Caco-2 (cell line): ENCODE measurements around the gene GPANK1. TPM values are rescaled to one million over a fixed set of nuclear protein-coding genes. Genes with fewer than 3 reads are reported as not detected.

Experiments
- BruUV-seq: library from RNA; stranded (reverse); fragments of 400-500 nt; replicated peaks from 2 replicates; lab custom pipeline; 2021; lab: Mats Ljungman, UMichigan
- CTCF ChIA-PET: fragments of 300-600 bp; sonication (Branson Sonifier 250); formaldehyde crosslinking; loops from one replicate; lab custom pipeline; 2022; ENCODE audit warnings: antibody characterized with exemption; lab: Charles Lee
- POLR2A ChIA-PET: fragments of 300-600 bp; sonication (Branson Sonifier 250); formaldehyde crosslinking; loops from one replicate; lab custom pipeline; 2022; ENCODE audit warnings: antibody characterized with exemption; lab: Charles Lee
- DNase-seq, 2 experiments: peaks; one replicate each; pipeline versions ENCODE4 v3.0.0 to v3.0.0-alpha.2; 2020 to 2022
- H3K27me3 ChIP-seq: replicated peaks from 2 replicates; pipeline ENCODE4 v1.6.0; 2011; ENCODE audit warnings: low read length; ENCODE audit not compliant: control insufficient read depth, insufficient read depth
- H3K36me3 ChIP-seq: 2 replicates; pipeline ENCODE4 v1.5.1; 2011; ENCODE audit warnings: low read length; ENCODE audit not compliant: control insufficient read depth, insufficient read depth
- H3K4me1 ChIP-seq: fragments of 250-450 bp; sonication (Bioruptor Pico); 2 replicates; pipeline ENCODE4 v1.5.1; 2020; ENCODE audit warnings: mild to moderate bottlenecking
- H3K4me3 ChIP-seq: 2 replicates; pipeline ENCODE4 v1.5.1; 2011; ENCODE audit warnings: low read depth, mild to moderate bottlenecking, control low read depth, low read length
- H3K9me3 ChIP-seq: fragments of 250-450 bp; sonication (Bioruptor Pico); 2 replicates; pipeline ENCODE4 v1.5.1; 2020; ENCODE audit warnings: mild to moderate bottlenecking, moderate library complexity
- H3K27ac Mint-ChIP-seq: one replicate; pipeline ENCODE4 v1.8.0; 2022; ENCODE audit warnings: mixed read lengths; ENCODE audit not compliant: unreplicated experiment
- H3K27me3 Mint-ChIP-seq: one replicate; pipeline ENCODE4 v1.8.0; 2022; ENCODE audit warnings: mixed read lengths; ENCODE audit not compliant: insufficient read depth, unreplicated experiment
- H3K36me3 Mint-ChIP-seq: one replicate; pipeline ENCODE4 v1.8.0; 2022; ENCODE audit warnings: mild to moderate bottlenecking, mixed read lengths; ENCODE audit not compliant: insufficient read depth, unreplicated experiment
- H3K4me1 Mint-ChIP-seq: one replicate; pipeline ENCODE4 v1.8.0; 2022; ENCODE audit warnings: low read depth, mixed read lengths; ENCODE audit not compliant: unreplicated experiment
- H3K4me3 Mint-ChIP-seq: one replicate; pipeline ENCODE4 v1.8.0; 2022; ENCODE audit warnings: mild to moderate bottlenecking, moderate library complexity, mixed read lengths; ENCODE audit not compliant: unreplicated experiment
- H3K9me3 Mint-ChIP-seq: one replicate; pipeline ENCODE4 v1.8.0; 2022; ENCODE audit warnings: mixed read lengths; ENCODE audit not compliant: unreplicated experiment
- intact Hi-C: fragments of 100-400 bp; cut with micrococcal nuclease; formaldehyde crosslinking; loops from one replicate; pipeline ENCODE4 v1.10.0; 2022; ENCODE audit not compliant: unreplicated experiment
- microRNA-seq: library from miRNA; unstranded; fragments of <30 nt; microRNA quantifications from one replicate; pipeline ENCODE4 v1.2.0, GENCODE V29; 2022
- total RNA-seq: library from RNA; stranded (reverse); gene quantifications from 2 replicates; pipeline ENCODE4 v1.2.3, GENCODE V29; 2022
- TF ChIP-seq, protein P1 (sequence below), 2 experiments: fragments of 200-600 bp in 1 of 2; IDR thresholded peaks; 1 replicate in 1 of 2; 2 replicates in 1 of 2; pipeline versions ENCODE4 v1.5.1 to v1.8.0; 2011 to 2022; ENCODE audit warnings: antibody characterized with exemption in 1 of 2, control low read depth in 1 of 2, inconsistent platforms in 1 of 2, low read depth in 1 of 2, low read length in 1 of 2, mild to moderate bottlenecking in 1 of 2, moderate library complexity in 1 of 2; ENCODE audit not compliant: insufficient read depth in 1 of 2, severe bottlenecking in 1 of 2, unreplicated experiment in 1 of 2

GPANK1 gene
- total RNA-seq, 1 experiment from 2014 or later: 20.3 TPM

DNA sequence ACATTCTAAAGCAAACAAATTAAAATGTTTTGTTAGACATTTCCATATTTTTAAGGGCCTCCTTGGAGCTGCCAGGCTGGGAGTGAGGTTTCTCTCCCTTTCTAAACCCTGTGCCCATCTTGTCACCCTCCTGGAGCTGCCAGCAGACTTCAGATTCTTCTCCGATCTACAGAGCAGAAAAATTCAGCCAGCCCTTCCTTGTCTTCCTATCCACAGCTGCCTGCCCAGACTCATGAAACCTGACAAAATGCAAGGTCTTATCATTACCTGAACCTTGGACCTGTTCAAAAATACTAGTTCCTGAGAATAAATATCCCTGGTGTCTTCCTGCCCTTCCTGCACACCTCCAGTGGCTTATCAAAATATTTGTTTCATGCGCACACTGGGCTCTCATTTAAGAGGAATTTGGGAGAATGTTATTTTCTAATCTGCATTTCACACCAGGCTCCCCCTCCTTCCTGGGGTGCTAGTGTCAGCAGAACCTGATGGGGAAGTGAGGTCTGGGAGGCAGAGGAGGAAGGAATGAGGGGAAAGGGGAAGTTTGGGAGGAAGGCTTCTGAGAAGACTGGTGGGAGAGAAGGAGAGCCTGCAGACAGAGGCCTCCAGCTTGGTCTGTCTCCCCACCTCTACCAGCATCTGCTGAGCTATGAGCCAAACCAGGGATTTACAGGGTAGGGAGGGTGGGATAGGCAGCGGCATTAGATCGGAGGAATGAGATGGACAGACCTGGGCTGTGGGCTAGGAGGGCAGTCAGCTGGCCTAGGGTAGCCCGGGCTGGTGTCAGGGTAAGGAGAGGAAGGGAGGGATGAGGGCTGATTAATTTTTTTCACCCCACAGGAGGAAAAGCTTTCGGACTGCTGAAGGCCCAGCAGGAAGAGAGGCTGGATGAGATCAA, 49.9 kb downstream of the GPANK1 start, which contains the start of gene AIF1:
Gene AIF1, plus strand, starts transcription at position 551 of the 895 bp plus-strand sequence. Its CDS starts 96 bp downstream, at position 647.
- intact Hi-C loops: no loop called here
- peak within 1 kb of the TSS; percentile 68 for H3K4me3 Mint-ChIP-seq
- Histone ChIP-seq H3K36me3 (no peaks in the 10 kb centered on the region), H3K27me3 (no peaks in the 10 kb centered on the region), H3K4me1 (peaks cover 29% of the 10 kb centered on the region), H3K9me3 (no peaks in the 10 kb centered on the region), H3K4me3 (0 out of 2 replicates have a peak within 1 kb of the TSS, but pooled peaks have one; percentile 6)
- H3K27ac Mint-ChIP-seq: peak within 1 kb of the TSS; percentile 91
- TF ChIP-seq, protein P1, sequence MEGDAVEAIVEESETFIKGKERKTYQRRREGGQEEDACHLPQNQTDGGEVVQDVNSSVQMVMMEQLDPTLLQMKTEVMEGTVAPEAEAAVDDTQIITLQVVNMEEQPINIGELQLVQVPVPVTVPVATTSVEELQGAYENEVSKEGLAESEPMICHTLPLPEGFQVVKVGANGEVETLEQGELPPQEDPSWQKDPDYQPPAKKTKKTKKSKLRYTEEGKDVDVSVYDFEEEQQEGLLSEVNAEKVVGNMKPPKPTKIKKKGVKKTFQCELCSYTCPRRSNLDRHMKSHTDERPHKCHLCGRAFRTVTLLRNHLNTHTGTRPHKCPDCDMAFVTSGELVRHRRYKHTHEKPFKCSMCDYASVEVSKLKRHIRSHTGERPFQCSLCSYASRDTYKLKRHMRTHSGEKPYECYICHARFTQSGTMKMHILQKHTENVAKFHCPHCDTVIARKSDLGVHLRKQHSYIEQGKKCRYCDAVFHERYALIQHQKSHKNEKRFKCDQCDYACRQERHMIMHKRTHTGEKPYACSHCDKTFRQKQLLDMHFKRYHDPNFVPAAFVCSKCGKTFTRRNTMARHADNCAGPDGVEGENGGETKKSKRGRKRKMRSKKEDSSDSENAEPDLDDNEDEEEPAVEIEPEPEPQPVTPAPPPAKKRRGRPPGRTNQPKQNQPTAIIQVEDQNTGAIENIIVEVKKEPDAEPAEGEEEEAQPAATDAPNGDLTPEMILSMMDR (IDR thresholded peaks at IDR 0.05; ENCODE audit: insufficient read depth in 1 of 2, low read depth in 1 of 2, low read length in 1 of 2, severe bottlenecking in 1 of 2, unreplicated experiment in 1 of 2): no peak
- no peaks in the 10 kb centered on the region for H3K9me3 Mint-ChIP-seq
- ChIA-PET POLR2A (no interaction called here), CTCF (interaction anchor here (0.9 kb wide), 1 partner anchor 672 kb away, joined by 6 read pairs; no protein-coding TSS in a partner anchor)
- H3K27me3 Mint-ChIP-seq: no peaks in the 10 kb centered on the region
- H3K4me1 Mint-ChIP-seq: peaks cover 19% of the 10 kb centered on the region
- no TSS peak for BruUV-seq
- DNase-seq: peak; percentile 47 to 56
- peaks cover 8% of the 10 kb centered on the region for H3K36me3 Mint-ChIP-seq

DNA sequence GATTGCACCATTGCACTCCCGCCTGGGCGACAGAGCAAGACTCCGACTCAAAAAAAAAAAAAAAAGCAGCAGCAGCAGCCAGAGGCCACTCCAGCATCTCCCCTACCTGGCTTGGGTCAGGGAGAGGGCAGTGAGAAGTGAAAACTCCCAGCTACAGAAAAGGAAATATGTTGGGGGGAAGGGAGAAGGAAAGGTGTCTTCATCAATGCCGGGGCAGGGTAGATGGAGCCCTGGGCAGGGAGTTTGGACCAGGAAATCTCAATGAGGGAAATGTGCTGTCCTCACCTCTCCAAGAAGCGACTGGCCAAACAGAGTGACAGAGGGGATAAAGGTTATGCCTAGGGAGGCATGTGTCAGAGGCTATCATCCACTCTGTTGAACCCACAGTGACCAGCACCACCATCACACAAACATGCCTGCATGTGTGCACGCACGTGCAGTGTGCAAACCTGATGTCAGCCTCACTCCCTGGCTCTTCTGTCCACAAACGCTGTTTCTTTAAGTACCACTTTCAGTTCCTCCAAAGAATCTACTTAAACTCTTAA, 50.6 kb downstream of the GPANK1 start:
- CTCF ChIA-PET: no interaction called here
- TF ChIP-seq, protein P1 (IDR thresholded peaks at IDR 0.05; ENCODE audit: insufficient read depth in 1 of 2, low read depth in 1 of 2, low read length in 1 of 2, severe bottlenecking in 1 of 2, unreplicated experiment in 1 of 2): no peak
- Histone ChIP-seq H3K9me3 (no peaks in the 10 kb centered on the region), H3K27me3 (no peaks in the 10 kb centered on the region), H3K36me3 (no peaks in the 10 kb centered on the region), H3K4me3 (0 out of 2 replicates have a peak overlapping the region, but pooled peaks have one; percentile 6), H3K4me1 (peaks cover 29% of the 10 kb centered on the region)
- Mint-ChIP-seq H3K36me3 (peaks cover 6% of the 10 kb centered on the region), H3K27ac (peak overlapping the region; percentile 91), H3K4me1 (peaks cover 19% of the 10 kb centered on the region), H3K27me3 (no peaks in the 10 kb centered on the region), H3K9me3 (no peaks in the 10 kb centered on the region), H3K4me3 (peak overlapping the region; percentile 68)
- POLR2A ChIA-PET: interaction anchor here (0.5 kb wide), 1 partner anchor 10 kb away, joined by 3 read pairs; no protein-coding TSS in a partner anchor
- no peak for DNase-seq
- BruUV-seq: no TSS peak
- intact Hi-C loops: no loop called here

Small RNA genes lying within 50 kb of the gene (microRNA-seq; reads per million reads assigned to microRNA genes)
- 0.93 reads per million for gene MIR4646
- 0.74 reads per million for gene MIR6832

Other genes starting within 250 kb of the GPANK1 start
- gene MICB, start 166.9 kb downstream of the GPANK1 start, total RNA-seq: 6.4 and 7.5 TPM in 2 replicates
- gene MCCD1, start 136.0 kb downstream of the GPANK1 start, total RNA-seq: not detected in 2 replicates
- gene DDX39B, start 123.0 kb downstream of the GPANK1 start, total RNA-seq: 416 and 423 TPM in 2 replicates
- gene ATP6V1G2, start 118.4 kb downstream of the GPANK1 start, total RNA-seq: 0.26 and 0.43 TPM in 2 replicates
- 14.7 and 17.4 TPM in 2 replicates for gene NFKBIL1, start 117.4 kb downstream of the GPANK1 start, total RNA-seq
- gene LTA, start 92.7 kb downstream of the GPANK1 start, total RNA-seq: not detected in 2 replicates
- not detected in 2 replicates for gene TNF, start 89.4 kb downstream of the GPANK1 start, total RNA-seq
- gene LTB, start 82.6 kb downstream of the GPANK1 start, total RNA-seq: not detected in 2 replicates
- not detected in 2 replicates for gene LST1, start 78.7 kb downstream of the GPANK1 start, total RNA-seq
- not detected in 2 replicates for gene NCR3, start 72.0 kb downstream of the GPANK1 start, total RNA-seq
- gene AIF1, start 49.8 kb downstream of the GPANK1 start, total RNA-seq: 2.2 and 2.7 TPM in 2 replicates
- gene PRRC2A, start 44.3 kb downstream of the GPANK1 start, total RNA-seq: 213 and 222 TPM in 2 replicates
- 354 and 376 TPM in 2 replicates for gene BAG6, start 12.3 kb downstream of the GPANK1 start, total RNA-seq
- gene APOM, start 9.1 kb downstream of the GPANK1 start, total RNA-seq: 14.8 and 15.8 TPM in 2 replicates
- gene C6orf47, start 4.2 kb downstream of the GPANK1 start, total RNA-seq: 19.4 and 19.7 TPM in 2 replicates
- gene CSNK2B, start 1.1 kb upstream of the GPANK1 start, total RNA-seq: 219 and 221 TPM in 2 replicates
- 13.9 and 17.5 TPM in 2 replicates for gene LY6G5B, start 5.0 kb upstream of the GPANK1 start, total RNA-seq
- gene LY6G5C, start 16.1 kb upstream of the GPANK1 start, total RNA-seq: 2.0 and 2.9 TPM in 2 replicates
- gene ABHD16A, start 38.3 kb upstream of the GPANK1 start, total RNA-seq: 62.7 and 63.2 TPM in 2 replicates
- gene LY6G6F, start 41.9 kb upstream of the GPANK1 start, total RNA-seq: not detected in 2 replicates
- not detected in 2 replicates for gene LY6G6D, start 50.4 kb upstream of the GPANK1 start, total RNA-seq
- 0.88 and 1.3 TPM in 2 replicates for gene LY6G6C, start 56.7 kb upstream of the GPANK1 start, total RNA-seq
- gene MPIG6B, start 58.4 kb upstream of the GPANK1 start, total RNA-seq: not detected in 2 replicates
- 82.4 and 91.6 TPM in 2 replicates for gene DDAH2, start 64.3 kb upstream of the GPANK1 start, total RNA-seq
- gene CLIC1, start 71.5 kb upstream of the GPANK1 start, total RNA-seq: 374 and 420 TPM in 2 replicates
- gene MSH5, start 75.0 kb upstream of the GPANK1 start, total RNA-seq: 49.6 and 51.0 TPM in 2 replicates
- 6.4 and 13.0 TPM in 2 replicates for gene SAPCD1, start 97.7 kb upstream of the GPANK1 start, total RNA-seq
- gene VWA7, start 112.3 kb upstream of the GPANK1 start, total RNA-seq: 0.61 and 1.5 TPM in 2 replicates
- gene VARS1, start 130.8 kb upstream of the GPANK1 start, total RNA-seq: 132 and 135 TPM in 2 replicates
- 56.3 and 61.2 TPM in 2 replicates for gene LSM2, start 142.0 kb upstream of the GPANK1 start, total RNA-seq
- gene HSPA1L, start 150.3 kb upstream of the GPANK1 start, total RNA-seq: 0.86 and 1.6 TPM in 2 replicates
- 77.3 and 96.9 TPM in 2 replicates for gene HSPA1A, start 150.5 kb upstream of the GPANK1 start, total RNA-seq
- gene HSPA1B, start 162.7 kb upstream of the GPANK1 start, total RNA-seq: 99.0 and 112 TPM in 2 replicates
- 173 and 176 TPM in 2 replicates for gene NEU1, start 197.8 kb upstream of the GPANK1 start, total RNA-seq
- gene SLC44A4, start 214.0 kb upstream of the GPANK1 start, total RNA-seq: 0.57 TPM in 1 of 2 replicates, not detected in the other
- 64.3 and 65.7 TPM in 2 replicates for gene EHMT2, start 232.7 kb upstream of the GPANK1 start, total RNA-seq
- gene ZBTB12, start 237.1 kb upstream of the GPANK1 start, total RNA-seq: 9.6 and 11.7 TPM in 2 replicates